ENCODE data around the gene GRM4.

DNA sequence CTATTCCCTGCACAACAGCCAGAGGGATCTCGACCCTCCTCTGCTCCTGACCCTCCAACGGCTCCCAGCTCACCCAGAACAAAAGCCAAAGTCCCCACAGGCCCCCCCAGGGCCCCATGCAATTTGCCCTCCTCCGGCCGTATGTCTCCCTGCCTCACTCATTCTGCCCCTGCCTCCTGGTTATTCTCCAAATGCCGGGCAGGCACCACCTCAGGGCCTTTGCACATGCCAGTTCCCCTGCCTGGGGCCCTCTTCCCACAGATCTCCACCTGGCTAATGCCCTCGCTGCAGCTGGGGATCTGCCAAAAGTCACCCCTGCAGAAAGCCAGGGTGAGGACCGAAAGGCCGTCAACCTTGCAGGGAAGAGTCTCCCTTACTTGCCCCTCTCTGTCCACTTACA is 66.0 kb downstream of the GRM4 start:
- TF ChIP-seq CTCF (IDR thresholded peaks at IDR 0.05) (no peak), POLR2AphosphoS5 (IDR thresholded peaks at IDR 0.05) (no peak)
